HG02973 (cell line): ENCODE results near the gene ARHGAP44.
"Not testable (repeated sequence)": the region's sequence is repeated elsewhere in the genome, so short reads cannot be mapped to it uniquely, and the experiment has no call there.

Source experiments
- ATAC-seq: cut with Tn5 transposase; IDR thresholded peaks from one replicate; pipeline ENCODE4 v1.9.1; 2021; ENCODE audit warnings: moderate library complexity; ENCODE audit not compliant: unreplicated experiment

ARHGAP44 gene

GRCh38 chr17:12815642-12816141, 26.4 kb downstream of the ARHGAP44 start:
- peak; percentile 99 for ATAC-seq

- no peak for ATAC-seq
Measured at GRCh38 chr17:12821376-12821940, 32.2 kb downstream of the ARHGAP44 start.

GRCh38 chr17:12826431-12826830, 37.1 kb downstream of the ARHGAP44 start:
- no peak for ATAC-seq

GRCh38 chr17:12830777-12831247, 41.5 kb downstream of the ARHGAP44 start:
- no peak for ATAC-seq

- ATAC-seq = no peak
Measured at GRCh38 chr17:12831839-12832238, 42.5 kb downstream of the ARHGAP44 start.

GRCh38 chr17:12839042-12839441, 49.7 kb downstream of the ARHGAP44 start:
- no peak for ATAC-seq

- ATAC-seq = no peak
Measured at GRCh38 chr17:12842936-12843335, 53.6 kb downstream of the ARHGAP44 start.

GRCh38 chr17:12850996-12851395, 61.7 kb downstream of the ARHGAP44 start:
- ATAC-seq = no peak

GRCh38 chr17:12851901-12852435, 62.7 kb downstream of the ARHGAP44 start:
- ATAC-seq = no peak

GRCh38 chr17:12853921-12854320, 64.6 kb downstream of the ARHGAP44 start:
- no peak for ATAC-seq

- ATAC-seq = no peak
Measured at GRCh38 chr17:12856416-12856815, 67.1 kb downstream of the ARHGAP44 start.

GRCh38 chr17:12857592-12857991, 68.3 kb downstream of the ARHGAP44 start:
- no peak for ATAC-seq

- no peak for ATAC-seq
Measured at GRCh38 chr17:12859520-12859919, 70.2 kb downstream of the ARHGAP44 start.

GRCh38 chr17:12865769-12866168, 76.5 kb downstream of the ARHGAP44 start:
- no peak for ATAC-seq

- no peak for ATAC-seq
Measured at GRCh38 chr17:12866244-12866643, 76.9 kb downstream of the ARHGAP44 start.

- no peak for ATAC-seq
Measured at GRCh38 chr17:12867726-12868125, 78.4 kb downstream of the ARHGAP44 start.

GRCh38 chr17:12873415-12874125, 84.3 kb downstream of the ARHGAP44 start:
- not testable (repeated sequence) for ATAC-seq

- ATAC-seq = no peak
Measured at GRCh38 chr17:12877953-12878669, 88.8 kb downstream of the ARHGAP44 start.

GRCh38 chr17:12879096-12879495, 89.8 kb downstream of the ARHGAP44 start:
- ATAC-seq = not testable (repeated sequence)

- no peak for ATAC-seq
Measured at GRCh38 chr17:12883472-12883871, 94.2 kb downstream of the ARHGAP44 start.

GRCh38 chr17:12887088-12887487, 97.8 kb downstream of the ARHGAP44 start:
- ATAC-seq = no peak
